Coronary artery (tissue), 2 donors: ENCODE measurements around the gene STRAP.

Source experiments
- DNase-seq: peaks from one replicate; pipeline ENCODE4 v3.0.0-alpha.2; 2017; ENCODE audit warnings: low spot score
- H3K27ac ChIP-seq, 2 donors: fragments of 200-600 bp; sonication (generic); one replicate each; pipeline ENCODE4 v1.5.1; 2016 to 2019
- H3K4me3 ChIP-seq: fragments of 200-600 bp; sonication (generic); 2 replicates; pipeline ENCODE4 v1.5.1; 2016; ENCODE audit warnings: mild to moderate bottlenecking, moderate library complexity
- CTCF ChIP-seq: fragments of 200-600 bp; sonication (generic); IDR thresholded peaks from one replicate; pipeline ENCODE4 v1.5.1; 2019; ENCODE audit warnings: antibody characterized with exemption

The STRAP gene

DNA sequence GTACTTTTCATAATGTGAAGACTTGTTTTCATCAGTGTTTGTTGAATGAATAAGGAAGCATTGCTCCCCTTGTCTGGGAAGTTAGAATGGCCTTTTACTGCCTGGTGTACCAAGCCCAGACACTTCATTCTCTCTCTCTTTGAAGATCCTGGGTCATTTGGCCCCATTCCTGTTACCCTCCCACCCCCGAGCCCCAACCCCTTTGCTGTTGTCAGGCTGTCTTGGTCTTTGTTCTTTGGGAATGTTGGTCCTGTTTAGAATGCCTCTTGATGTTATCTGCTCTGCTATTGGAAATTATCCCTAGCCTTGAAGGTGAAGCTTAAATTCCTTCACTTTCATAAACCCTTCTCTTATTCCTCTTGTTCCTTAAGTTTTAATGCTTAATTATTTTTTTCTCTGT is 42.8 kb downstream of the STRAP start:
- Histone ChIP-seq H3K27ac (no peak overlapping the region), H3K4me3 (no peak overlapping the region)
- no peak for DNase-seq
- TF ChIP-seq CTCF, result no peak

DNA sequence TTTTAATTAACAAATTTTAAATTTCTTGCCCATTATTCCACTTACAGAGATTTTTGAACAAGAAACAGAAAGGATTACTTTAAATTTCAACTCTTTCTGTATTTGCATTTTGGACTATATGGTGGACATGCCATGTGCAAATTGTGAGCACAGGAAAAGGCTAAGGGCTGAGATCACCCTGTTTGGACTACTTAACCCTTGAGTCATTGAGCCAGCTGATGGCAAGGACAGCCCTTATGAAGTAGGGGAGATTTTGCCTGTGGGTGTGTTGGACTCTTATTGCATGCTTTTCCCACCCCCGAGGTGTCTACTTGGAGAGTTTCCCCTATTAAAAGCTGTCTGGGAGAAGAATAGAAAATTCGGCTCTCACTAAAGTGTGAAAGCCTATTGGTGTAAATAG is 46.2 kb downstream of the STRAP start:
- H3K4me3 ChIP-seq, result no peak overlapping the region
- no peak for DNase-seq
- no peak for TF ChIP-seq CTCF
- H3K27ac ChIP-seq, result no peak overlapping the region

DNA sequence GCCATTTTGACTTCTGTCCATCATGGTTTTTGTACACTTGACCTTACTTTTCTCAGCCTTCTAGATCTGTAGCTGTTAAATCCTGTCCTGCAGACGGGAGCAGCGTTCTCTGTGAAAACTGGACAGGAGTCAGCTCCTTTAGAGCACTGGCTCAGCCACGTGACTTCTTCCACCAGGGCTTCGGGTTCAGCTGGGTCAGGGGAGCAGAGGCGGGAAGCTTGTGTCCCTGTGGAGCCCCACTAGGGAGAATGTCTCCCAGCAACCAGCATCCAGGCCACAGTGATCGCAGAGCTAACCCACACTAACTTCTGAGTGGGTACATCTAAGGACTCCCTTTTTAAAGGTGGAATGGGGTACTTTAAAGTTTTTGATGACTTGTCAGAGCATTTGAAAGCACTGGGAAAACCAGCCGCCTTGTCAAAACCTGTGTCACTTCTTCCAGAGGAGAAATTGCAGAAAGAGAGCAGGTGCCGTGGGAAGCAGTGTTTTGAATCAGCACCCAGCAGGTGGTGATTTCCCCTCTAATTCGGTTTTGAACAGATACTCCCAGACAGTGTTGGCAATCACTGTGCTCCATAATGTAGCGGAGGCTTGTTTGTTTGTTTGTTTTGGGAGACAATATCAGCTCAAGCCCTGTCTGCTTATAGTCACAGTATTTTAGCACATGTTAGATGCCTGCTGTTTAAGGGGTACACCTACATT is 46.8 kb downstream of the STRAP start:
- no peak for TF ChIP-seq CTCF
- no peak for DNase-seq
- Histone ChIP-seq H3K4me3 (no peak overlapping the region), H3K27ac (no peak overlapping the region)

DNA sequence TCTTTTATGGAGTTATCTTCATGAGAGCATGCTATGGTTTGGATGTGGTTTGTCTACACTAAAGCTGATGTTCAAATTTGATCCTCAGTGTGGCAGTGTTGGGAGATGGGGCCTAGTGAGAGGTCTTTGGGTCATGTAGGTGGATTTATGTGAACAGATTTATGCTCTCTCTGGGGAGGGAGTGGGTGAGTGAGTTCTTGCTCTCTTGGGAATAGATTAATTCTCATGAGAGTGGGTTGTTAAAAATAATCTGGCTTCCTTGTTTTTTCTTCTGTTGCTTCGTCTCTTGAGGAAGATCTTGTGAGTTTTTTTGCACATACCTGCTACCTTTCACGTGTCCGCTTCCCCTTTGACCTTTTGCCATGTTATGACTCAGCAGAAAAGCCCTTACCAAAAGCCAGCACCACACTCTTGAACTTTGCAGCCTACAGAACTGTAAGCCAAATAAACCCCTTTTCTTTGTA is 49.4 kb downstream of the STRAP start:
- no peak for DNase-seq
- H3K27ac ChIP-seq, result no peak overlapping the region
- TF ChIP-seq CTCF, result no peak
- H3K4me3 ChIP-seq, result no peak overlapping the region

DNA sequence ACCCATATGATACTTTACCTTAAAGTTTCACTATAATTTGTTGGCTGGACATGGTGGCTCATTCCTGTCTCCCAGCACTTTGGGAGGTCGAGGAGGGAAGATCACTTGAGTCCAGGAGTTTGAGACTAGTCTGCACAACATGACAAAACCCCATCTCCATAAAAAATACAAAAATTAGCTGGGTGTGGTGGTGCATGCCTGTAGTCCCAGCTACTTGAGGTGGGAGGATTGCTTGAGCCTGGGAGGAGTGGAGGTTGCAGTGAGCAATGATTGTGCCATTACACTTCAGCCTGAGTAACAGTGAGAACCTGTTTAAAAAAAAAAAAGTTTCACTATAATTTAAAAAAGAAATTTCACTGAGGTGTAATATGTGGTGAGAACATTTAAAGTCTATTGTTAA is 50.1 kb downstream of the STRAP start:
- no peak for TF ChIP-seq CTCF
- H3K27ac ChIP-seq, result no peak overlapping the region
- no peak overlapping the region for H3K4me3 ChIP-seq
- DNase-seq, result no peak

DNA sequence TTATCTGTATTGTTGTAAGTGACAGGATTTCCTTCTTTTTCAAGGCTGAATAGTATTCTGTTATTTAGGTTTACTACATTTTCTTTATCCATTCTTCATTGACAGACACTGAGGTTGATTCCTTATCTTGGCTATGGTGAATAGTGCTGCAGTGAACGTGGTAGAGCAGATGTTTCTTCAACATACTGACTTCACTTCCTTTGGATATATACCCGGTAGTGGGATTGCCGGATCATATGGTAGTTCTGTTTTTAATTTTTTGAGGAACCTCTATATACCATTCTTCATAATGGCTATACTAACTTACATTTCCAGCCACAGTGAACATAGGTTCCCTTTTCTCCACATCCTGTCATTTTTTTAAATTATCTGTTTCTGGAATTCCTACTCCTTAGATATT is 50.8 kb downstream of the STRAP start:
- H3K4me3 ChIP-seq, result no peak overlapping the region
- H3K27ac ChIP-seq, result no peak overlapping the region
- no peak for TF ChIP-seq CTCF
- no peak for DNase-seq

- Histone ChIP-seq H3K27ac (no peak overlapping the region), H3K4me3 (no peak overlapping the region)
- TF ChIP-seq CTCF, result no peak
- no peak for DNase-seq
Measured at GRCh38 chr12:15933751-15934150, 51.6 kb downstream of the STRAP start.
